GM18868 (cell line): ENCODE results near the gene KDM3B.
"Not testable (repeated sequence)": the region's sequence is repeated elsewhere in the genome, so short reads cannot be mapped to it uniquely, and the experiment has no call there.

ENCODE experiments used
- ATAC-seq: cut with Tn5 transposase; IDR thresholded peaks from one replicate; pipeline ENCODE4 v1.9.1; 2021; ENCODE audit warnings: mild to moderate bottlenecking, moderate library complexity; ENCODE audit not compliant: unreplicated experiment

KDM3B gene

DNA sequence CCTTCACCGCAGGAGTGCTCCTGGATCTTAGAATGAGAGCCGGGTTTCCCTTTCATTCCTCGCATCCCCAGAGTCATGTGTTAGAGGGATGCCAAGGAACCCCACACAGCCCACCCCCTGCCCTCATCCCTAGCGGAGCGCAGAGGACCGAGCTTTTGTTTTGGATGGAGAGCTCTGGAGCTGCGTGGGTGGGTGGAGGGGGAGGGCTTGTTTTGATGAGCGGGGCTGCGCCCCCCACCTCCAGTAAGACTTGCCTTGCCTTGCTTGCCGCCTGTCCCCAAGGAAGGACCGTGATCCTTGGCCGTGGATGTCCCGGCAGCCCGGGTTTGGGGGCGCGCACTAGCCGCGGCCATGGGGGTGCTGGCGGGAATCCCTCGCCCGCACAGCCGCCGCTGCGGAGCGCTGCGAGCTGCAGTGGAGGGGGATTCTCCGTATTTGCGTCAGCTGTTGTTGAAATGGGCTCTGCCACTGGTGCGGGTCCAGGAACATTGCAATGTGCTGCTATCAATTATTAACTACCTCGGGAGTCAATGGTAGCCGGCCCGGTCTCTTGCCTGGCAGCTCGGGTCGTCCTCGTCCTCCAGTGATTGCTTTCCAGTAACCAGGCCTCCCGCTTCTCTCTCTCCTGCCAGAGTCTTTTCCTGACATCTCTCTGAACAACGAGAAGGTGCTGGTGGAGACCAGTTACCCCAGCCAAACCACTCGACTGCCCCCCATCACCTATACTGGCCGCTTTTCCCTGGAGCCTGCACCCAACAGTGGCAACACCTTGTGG, 113.8 kb downstream of the KDM3B start:
- ATAC-seq, result no peak

- ATAC-seq, result no peak
These were observed 114.6 kb downstream of the KDM3B start for GRCh38 chr5:138466900-138467710.

GRCh38 chr5:138467711-138468132, 115.2 kb downstream of the KDM3B start:
- ATAC-seq, result no peak

GRCh38 chr5:138468133-138468965, 115.9 kb downstream of the KDM3B start:
- ATAC-seq, result no peak

- no peak for ATAC-seq
These were observed 116.6 kb downstream of the KDM3B start for GRCh38 chr5:138468966-138469539.

GRCh38 chr5:138469540-138470321, 117.2 kb downstream of the KDM3B start:
- no peak for ATAC-seq

GRCh38 chr5:138470322-138471051, 118.0 kb downstream of the KDM3B start:
- no peak for ATAC-seq

DNA sequence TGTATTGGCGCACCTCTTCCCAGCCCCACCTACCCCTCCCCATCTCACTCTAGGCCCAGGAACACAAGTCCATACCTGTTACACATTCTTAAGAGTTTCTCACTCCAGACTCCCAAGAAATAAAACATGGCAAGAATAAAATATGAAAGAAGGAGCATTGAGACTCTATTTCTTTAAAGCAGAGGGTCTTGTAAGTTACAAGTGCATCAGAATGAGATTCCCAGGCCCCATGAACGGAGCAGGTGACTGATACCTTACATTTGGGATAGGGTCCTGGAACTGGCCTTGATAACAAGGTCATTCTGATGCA, 118.5 kb downstream of the KDM3B start:
- no peak for ATAC-seq

GRCh38 chr5:138472353-138472752, 119.9 kb downstream of the KDM3B start:
- ATAC-seq, result no peak

GRCh38 chr5:138473151-138473550, 120.7 kb downstream of the KDM3B start:
- not testable (repeated sequence) for ATAC-seq

DNA sequence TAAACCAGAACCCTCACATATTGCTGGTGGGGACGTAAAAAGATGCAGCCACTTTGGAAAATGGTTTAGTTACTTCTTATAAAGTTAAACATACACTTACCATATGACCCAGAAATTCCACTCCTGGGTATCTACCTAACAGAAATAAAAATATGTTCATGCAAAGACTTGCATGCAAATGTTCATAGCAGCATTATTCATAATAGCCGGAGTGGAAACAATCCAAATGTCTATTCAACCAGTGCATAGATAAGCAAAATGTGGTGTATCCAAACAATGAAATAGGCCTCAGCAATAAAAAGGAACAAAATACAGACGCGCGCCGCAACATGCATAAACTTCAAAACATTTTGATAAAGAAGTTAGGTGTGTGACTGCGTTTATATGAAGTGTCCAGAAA, 124.4 kb downstream of the KDM3B start:
- ATAC-seq, result no peak

DNA sequence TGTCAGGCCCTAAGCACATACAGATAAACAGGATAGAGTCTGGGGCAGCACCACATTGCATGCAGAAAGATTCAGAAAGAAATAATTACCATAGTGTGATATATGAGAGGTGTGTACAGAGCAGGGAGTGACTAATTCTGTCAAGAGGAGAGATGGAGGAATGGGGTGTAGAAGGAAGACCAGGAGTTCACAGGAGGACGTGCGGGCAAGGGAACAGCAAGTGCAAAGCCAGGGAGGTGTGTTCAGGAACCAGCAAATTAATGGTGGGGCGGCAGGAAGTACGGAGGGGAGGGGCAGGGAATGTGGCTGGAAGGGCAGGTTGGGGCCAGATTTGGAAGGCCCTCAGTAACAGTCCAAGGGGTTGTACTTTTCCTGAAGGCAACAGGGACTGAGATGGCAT, 130.2 kb downstream of the KDM3B start:
- ATAC-seq, result no peak
